ENCODE data around the gene NUP210. TPM values are rescaled to one million over a fixed set of nuclear protein-coding genes. Genes with fewer than 3 reads are reported as not detected.

Gene NUP210
- total and polyA plus RNA-seq, 4 donors: 9.9 to 38.6 (median 22.9) TPM

DNA sequence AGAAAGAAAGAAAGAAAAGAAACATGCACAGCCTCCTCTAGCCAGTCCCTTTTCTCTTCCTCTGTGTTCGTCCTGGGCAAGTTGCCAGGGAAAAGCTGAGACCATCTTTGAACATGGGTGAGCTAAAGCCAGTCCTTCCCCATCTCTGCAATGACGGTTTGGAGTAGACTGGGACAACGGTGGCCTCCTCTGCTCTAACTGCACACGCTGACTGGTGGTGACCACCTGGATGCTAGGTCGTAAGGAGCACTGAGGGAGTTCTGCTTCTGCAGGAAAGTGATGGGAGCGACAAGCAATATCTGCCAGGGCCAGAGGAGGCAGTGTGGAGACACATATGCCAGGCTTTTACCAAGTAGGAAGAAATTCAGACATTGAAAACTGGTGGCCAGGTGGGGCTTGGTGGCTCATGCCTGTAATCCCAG lies 111.7 kb downstream of the NUP210 start:
- Histone ChIP-seq H3K9ac (ENCODE audit: low read depth in 1 of 2, low read length in 2 of 2) (no peak overlapping the region), H3K4me1 (ENCODE audit: control insufficient read depth in 4 of 4, insufficient read depth in 4 of 4, low read length in 3 of 4) (peaks cover 0 to 8% (median 3%) of the 10 kb centered on the region in 4 donors), H3K4me3 (ENCODE audit: low read depth in 1 of 3, low read length in 3 of 3) (no peak overlapping the region), H3K36me3 (ENCODE audit: control insufficient read depth in 4 of 4, insufficient read depth in 3 of 4, low read depth in 1 of 4, low read length in 3 of 4) (no peaks in the 10 kb centered on the region), H3K27me3 (ENCODE audit: control insufficient read depth in 4 of 4, insufficient read depth in 4 of 4, low read length in 3 of 4) (no peaks in the 10 kb centered on the region), H3K27ac (ENCODE audit: low read depth in 1 of 2, low read length in 2 of 2) (no peak overlapping the region), H3K9me3 (ENCODE audit: control insufficient read depth in 4 of 4, low read length in 3 of 4) (no peaks in the 10 kb centered on the region)
- no peak for DNase-seq (ENCODE audit: low spot score)
- WGBS: 53% methylated on average over 6 of the region's 6 CpGs
- TF ChIP-seq HNF4G (IDR thresholded peaks at IDR 0.05) (no peak), RAD21 (IDR thresholded peaks at IDR 0.05) (peak in 1 of 2 donors; percentile 56)
- TF ChIP-seq, protein P1, sequence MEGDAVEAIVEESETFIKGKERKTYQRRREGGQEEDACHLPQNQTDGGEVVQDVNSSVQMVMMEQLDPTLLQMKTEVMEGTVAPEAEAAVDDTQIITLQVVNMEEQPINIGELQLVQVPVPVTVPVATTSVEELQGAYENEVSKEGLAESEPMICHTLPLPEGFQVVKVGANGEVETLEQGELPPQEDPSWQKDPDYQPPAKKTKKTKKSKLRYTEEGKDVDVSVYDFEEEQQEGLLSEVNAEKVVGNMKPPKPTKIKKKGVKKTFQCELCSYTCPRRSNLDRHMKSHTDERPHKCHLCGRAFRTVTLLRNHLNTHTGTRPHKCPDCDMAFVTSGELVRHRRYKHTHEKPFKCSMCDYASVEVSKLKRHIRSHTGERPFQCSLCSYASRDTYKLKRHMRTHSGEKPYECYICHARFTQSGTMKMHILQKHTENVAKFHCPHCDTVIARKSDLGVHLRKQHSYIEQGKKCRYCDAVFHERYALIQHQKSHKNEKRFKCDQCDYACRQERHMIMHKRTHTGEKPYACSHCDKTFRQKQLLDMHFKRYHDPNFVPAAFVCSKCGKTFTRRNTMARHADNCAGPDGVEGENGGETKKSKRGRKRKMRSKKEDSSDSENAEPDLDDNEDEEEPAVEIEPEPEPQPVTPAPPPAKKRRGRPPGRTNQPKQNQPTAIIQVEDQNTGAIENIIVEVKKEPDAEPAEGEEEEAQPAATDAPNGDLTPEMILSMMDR (IDR thresholded peaks at IDR 0.05; ENCODE audit: low read depth, low read length, missing input control): peak; percentile 41

DNA sequence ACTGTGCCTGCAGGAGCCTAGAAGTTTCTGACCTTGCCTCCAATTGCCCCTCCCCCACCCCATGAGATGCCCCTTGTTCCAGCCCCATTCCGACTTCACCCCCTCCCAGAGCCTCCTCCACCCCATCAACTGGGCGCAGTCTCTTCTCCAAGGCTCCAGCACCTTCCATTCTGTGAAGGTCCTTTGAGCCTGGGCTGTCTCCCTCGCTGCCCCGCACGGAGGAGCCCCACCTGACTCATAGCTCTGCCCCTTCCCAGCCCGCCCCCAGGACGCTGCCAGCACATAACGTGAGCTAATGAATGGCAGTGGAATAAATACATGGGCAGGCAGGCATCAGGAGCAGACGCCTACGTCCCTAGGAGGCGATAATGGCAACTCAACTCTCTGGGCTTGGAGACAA lies 113.1 kb downstream of the NUP210 start:
- Histone ChIP-seq H3K27ac (ENCODE audit: low read depth in 1 of 2, low read length in 2 of 2) (no peak overlapping the region), H3K9ac (ENCODE audit: low read depth in 1 of 2, low read length in 2 of 2) (no peak overlapping the region), H3K4me3 (ENCODE audit: low read depth in 1 of 3, low read length in 3 of 3) (no peak overlapping the region), H3K9me3 (ENCODE audit: control insufficient read depth in 4 of 4, low read length in 3 of 4) (no peaks in the 10 kb centered on the region), H3K4me1 (ENCODE audit: control insufficient read depth in 4 of 4, insufficient read depth in 4 of 4, low read length in 3 of 4) (peaks cover 0 to 8% (median 3%) of the 10 kb centered on the region in 4 donors), H3K36me3 (ENCODE audit: control insufficient read depth in 4 of 4, insufficient read depth in 3 of 4, low read depth in 1 of 4, low read length in 3 of 4) (no peaks in the 10 kb centered on the region), H3K27me3 (ENCODE audit: control insufficient read depth in 4 of 4, insufficient read depth in 4 of 4, low read length in 3 of 4) (no peaks in the 10 kb centered on the region)
- no peak for DNase-seq (ENCODE audit: low spot score)
- 94% methylated on average over 11 of the region's 11 CpGs for WGBS
- TF ChIP-seq NR2F2 (IDR thresholded peaks at IDR 0.05) (no peak), HNF4G (IDR thresholded peaks at IDR 0.05) (no peak), FOXA1 (IDR thresholded peaks at IDR 0.05) (no peak), YY1 (IDR thresholded peaks at IDR 0.05) (no peak), FOXA2 (IDR thresholded peaks at IDR 0.05) (no peak), SP1 (IDR thresholded peaks at IDR 0.05) (no peak), GABPA (IDR thresholded peaks at IDR 0.05 in 1 of 2, conservative IDR thresholded peaks at IDR 0.05 in 1 of 2) (no peak), JUND (IDR thresholded peaks at IDR 0.05) (no peak), RAD21 (IDR thresholded peaks at IDR 0.05) (no peak), HNF4A (conservative IDR thresholded peaks at IDR 0.05) (no peak), TAF1 (conservative IDR thresholded peaks at IDR 0.05) (no peak), EGR1 (IDR thresholded peaks at IDR 0.05; ENCODE audit: low read depth in 2 of 2) (no peak)
- TF ChIP-seq, protein P1 (IDR thresholded peaks at IDR 0.05; ENCODE audit: low read depth, low read length, missing input control): no peak
- TF ChIP-seq, protein P2, sequence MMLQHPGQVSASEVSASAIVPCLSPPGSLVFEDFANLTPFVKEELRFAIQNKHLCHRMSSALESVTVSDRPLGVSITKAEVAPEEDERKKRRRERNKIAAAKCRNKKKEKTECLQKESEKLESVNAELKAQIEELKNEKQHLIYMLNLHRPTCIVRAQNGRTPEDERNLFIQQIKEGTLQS (IDR thresholded peaks at IDR 0.05): no peak
- TF ChIP-seq, protein P3, sequence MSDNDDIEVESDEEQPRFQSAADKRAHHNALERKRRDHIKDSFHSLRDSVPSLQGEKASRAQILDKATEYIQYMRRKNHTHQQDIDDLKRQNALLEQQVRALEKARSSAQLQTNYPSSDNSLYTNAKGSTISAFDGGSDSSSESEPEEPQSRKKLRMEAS (IDR thresholded peaks at IDR 0.05): no peak
- TF ChIP-seq, protein P4, sequence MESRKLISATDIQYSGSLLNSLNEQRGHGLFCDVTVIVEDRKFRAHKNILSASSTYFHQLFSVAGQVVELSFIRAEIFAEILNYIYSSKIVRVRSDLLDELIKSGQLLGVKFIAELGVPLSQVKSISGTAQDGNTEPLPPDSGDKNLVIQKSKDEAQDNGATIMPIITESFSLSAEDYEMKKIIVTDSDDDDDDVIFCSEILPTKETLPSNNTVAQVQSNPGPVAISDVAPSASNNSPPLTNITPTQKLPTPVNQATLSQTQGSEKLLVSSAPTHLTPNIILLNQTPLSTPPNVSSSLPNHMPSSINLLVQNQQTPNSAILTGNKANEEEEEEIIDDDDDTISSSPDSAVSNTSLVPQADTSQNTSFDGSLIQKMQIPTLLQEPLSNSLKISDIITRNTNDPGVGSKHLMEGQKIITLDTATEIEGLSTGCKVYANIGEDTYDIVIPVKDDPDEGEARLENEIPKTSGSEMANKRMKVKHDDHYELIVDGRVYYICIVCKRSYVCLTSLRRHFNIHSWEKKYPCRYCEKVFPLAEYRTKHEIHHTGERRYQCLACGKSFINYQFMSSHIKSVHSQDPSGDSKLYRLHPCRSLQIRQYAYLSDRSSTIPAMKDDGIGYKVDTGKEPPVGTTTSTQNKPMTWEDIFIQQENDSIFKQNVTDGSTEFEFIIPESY (IDR thresholded peaks at IDR 0.05): no peak

All from liver (tissue), 9 donors.